Measurements from ENCODE around the gene TYRO3. TPM values are rescaled to one million over a fixed set of nuclear protein-coding genes. Genes with fewer than 3 reads are reported as not detected.

The TYRO3 gene
- total RNA-seq = 1 to 10 TPM; 3.2 to 6.0 TPM

GRCh38 chr15:41558400-41559238, at the start of gene TYRO3:
TYRO3 (plus strand) TSS chr15:41559212; CDS start chr15:41559258, 46 bp downstream.
- intact Hi-C loops (cut with DNase I) = no loop called here
- Histone ChIP-seq H3K27me3 (no peaks in the 10 kb centered on the region), H3K27ac (no peak within 1 kb of the TSS), H3K36me3 (no peaks in the 10 kb centered on the region), H3K9me3 (no peaks in the 10 kb centered on the region), H3K4me3 (peak within 1 kb of the TSS; percentile 47), H3K9ac (ENCODE audit: low read depth in 2 of 2, low read length in 2 of 2) (peak within 1 kb of the TSS in 1 of 2 donors; percentile 37), H3K4me1 (no peaks in the 10 kb centered on the region)
- no peak for TF ChIP-seq CTCF (IDR thresholded peaks at IDR 0.05)
- peak; percentile 64 for DNase-seq

- no peaks in the 10 kb centered on the region for H3K9me3 ChIP-seq
- peaks cover 23% of the 10 kb centered on the region for H3K27me3 ChIP-seq
- peaks cover 12% of the 10 kb centered on the region for H3K4me1 ChIP-seq
- H3K4me3 ChIP-seq = peak overlapping the region; percentile 40
- no peak overlapping the region for H3K27ac ChIP-seq
- no peak for DNase-seq
- peak overlapping the region in 1 of 2 donors; percentile 34 for H3K9ac ChIP-seq (ENCODE audit: low read depth in 2 of 2, low read length in 2 of 2)
- no peaks in the 10 kb centered on the region for H3K36me3 ChIP-seq
- intact Hi-C loops (cut with DNase I) = loop anchor here (5.0 kb wide), 1 partner anchor 38 kb away; no protein-coding TSS in a partner anchor
- TF ChIP-seq CTCF (IDR thresholded peaks at IDR 0.05) = no peak
Measured at GRCh38 chr15:41510728-41511127, 48.3 kb upstream of the TYRO3 start.

GRCh38 chr15:41511331-41511898, 47.6 kb upstream of the TYRO3 start:
- Histone ChIP-seq H3K27me3 (peaks cover 23% of the 10 kb centered on the region), H3K27ac (no peak overlapping the region), H3K36me3 (no peaks in the 10 kb centered on the region), H3K4me3 (peak overlapping the region; percentile 40), H3K4me1 (peaks cover 12% of the 10 kb centered on the region), H3K9me3 (no peaks in the 10 kb centered on the region), H3K9ac (ENCODE audit: low read depth in 2 of 2, low read length in 2 of 2) (peak overlapping the region in 1 of 2 donors; percentile 39)
- TF ChIP-seq CTCF (IDR thresholded peaks at IDR 0.05) = no peak
- intact Hi-C loops (cut with DNase I) = loop anchor here (5.0 kb wide), 1 partner anchor 39 kb away; no protein-coding TSS in a partner anchor
- peak; percentile 56 for DNase-seq

GRCh38 chr15:41511899-41512369, 47.1 kb upstream of the TYRO3 start:
- Histone ChIP-seq H3K36me3 (no peaks in the 10 kb centered on the region), H3K4me3 (peak overlapping the region; percentile 40), H3K27ac (no peak overlapping the region), H3K4me1 (peaks cover 12% of the 10 kb centered on the region), H3K9me3 (no peaks in the 10 kb centered on the region), H3K9ac (ENCODE audit: low read depth in 2 of 2, low read length in 2 of 2) (peak overlapping the region; percentile 39 to 73), H3K27me3 (peaks cover 23% of the 10 kb centered on the region)
- DNase-seq = peak; percentile 36
- TF ChIP-seq CTCF (IDR thresholded peaks at IDR 0.05) = no peak
- intact Hi-C loops (cut with DNase I) = loop anchor here (5.0 kb wide), 1 partner anchor 40 kb away; no protein-coding TSS in a partner anchor

GRCh38 chr15:41512512-41512939, 46.5 kb upstream of the TYRO3 start:
- H3K27ac ChIP-seq = no peak overlapping the region
- no peak for TF ChIP-seq CTCF (IDR thresholded peaks at IDR 0.05)
- no peaks in the 10 kb centered on the region for H3K9me3 ChIP-seq
- no peak for DNase-seq
- H3K36me3 ChIP-seq = no peaks in the 10 kb centered on the region
- H3K4me1 ChIP-seq = peaks cover 12% of the 10 kb centered on the region
- intact Hi-C loops (cut with DNase I) = loop anchor here (5.0 kb wide), 1 partner anchor 40 kb away; no protein-coding TSS in a partner anchor
- H3K4me3 ChIP-seq = peak overlapping the region; percentile 40
- H3K9ac ChIP-seq (ENCODE audit: low read depth in 2 of 2, low read length in 2 of 2) = peak overlapping the region; percentile 50 to 73
- H3K27me3 ChIP-seq = peaks cover 23% of the 10 kb centered on the region
